OCI-LY1 (cell line): ENCODE results near the gene AGRN.
"Not testable (repeated sequence)": the region's sequence is repeated elsewhere in the genome, so short reads cannot be mapped to it uniquely, and the experiment has no call there.

Experiments
- H2AFZ ChIP-seq: fragments of 200-600 bp; sonication (generic), shearing (Covaris generic); 2 replicates; pipeline ENCODE4 v1.6.0; 2014; ENCODE audit warnings: antibody characterized with exemption, mild to moderate bottlenecking, low read length
- H3F3A ChIP-seq: fragments of 200-600 bp; sonication (generic), shearing (Covaris generic); 2 replicates; pipeline ENCODE4 v1.6.0; 2014; ENCODE audit warnings: mild to moderate bottlenecking, antibody characterized with exemption, low read length, moderate library complexity; ENCODE audit not compliant: insufficient read depth
- H3K27ac ChIP-seq: fragments of 200-600 bp; sonication (generic); 2 replicates; pipeline ENCODE4 v1.5.1; 2014; ENCODE audit warnings: low read length, mixed run types, mild to moderate bottlenecking, low read depth; ENCODE audit not compliant: poor library complexity, severe bottlenecking
- H3K27me3 ChIP-seq: fragments of 200-600 bp; sonication (generic); 2 replicates; pipeline ENCODE4 v1.6.0; 2014; ENCODE audit warnings: antibody characterized with exemption, mild to moderate bottlenecking, low read length, moderate library complexity; ENCODE audit not compliant: insufficient read depth
- H3K36me3 ChIP-seq: fragments of 200-600 bp; sonication (generic); 2 replicates; pipeline ENCODE4 v1.6.1; 2014; ENCODE audit warnings: mild to moderate bottlenecking, antibody characterized with exemption, low read length, moderate library complexity, mixed read lengths; ENCODE audit not compliant: insufficient read depth
- H3K4me1 ChIP-seq: fragments of 200-600 bp; sonication (generic); 2 replicates; pipeline ENCODE4 v1.5.1; 2014; ENCODE audit warnings: mild to moderate bottlenecking, low read length, moderate library complexity; ENCODE audit not compliant: insufficient read depth, severe bottlenecking
- H3K4me2 ChIP-seq: fragments of 200-600 bp; sonication (generic), shearing (Covaris generic); 2 replicates; pipeline ENCODE4 v1.6.1; 2014; ENCODE audit warnings: low read length
- H3K4me3 ChIP-seq: fragments of 200-600 bp; sonication (generic); 2 replicates; pipeline ENCODE4 v1.5.1; 2014; ENCODE audit warnings: low read length, low read depth, mild to moderate bottlenecking, mixed read lengths; ENCODE audit not compliant: poor library complexity, severe bottlenecking
- H3K79me2 ChIP-seq: fragments of 200-600 bp; shearing (Covaris generic); 2 replicates; pipeline ENCODE4 v1.6.1; 2016; ENCODE audit warnings: mixed run types, low read length, mixed read lengths; ENCODE audit not compliant: insufficient read depth
- H3K9ac ChIP-seq: fragments of 200-600 bp; sonication (generic), shearing (Covaris generic); 2 replicates; pipeline ENCODE4 v1.6.1; 2014; ENCODE audit warnings: mild to moderate bottlenecking, low read length, mixed read lengths
- H3K9me2 ChIP-seq: fragments of 200-600 bp; sonication (generic), shearing (Covaris generic); 2 replicates; pipeline ENCODE4 v1.6.1; 2014; ENCODE audit warnings: low read depth, mild to moderate bottlenecking, low read length, mixed read lengths
- H3K9me3 ChIP-seq: fragments of 200-600 bp; shearing (Covaris generic); 2 replicates; pipeline ENCODE4 v1.6.1; 2014; ENCODE audit warnings: low read length, mixed read lengths
- H4K20me1 ChIP-seq: fragments of 200-600 bp; sonication (generic), shearing (Covaris generic); 2 replicates; pipeline ENCODE4 v1.6.0; 2016; ENCODE audit warnings: mild to moderate bottlenecking, low read length; ENCODE audit not compliant: insufficient read depth
- CTCF ChIP-seq: fragments of 200-600 bp; sonication (generic), shearing (Covaris generic); IDR thresholded peaks from 2 replicates; pipeline ENCODE4 v1.5.1; 2017; ENCODE audit warnings: mild to moderate bottlenecking, antibody characterized with exemption, low read length, moderate library complexity, mixed read lengths
- EZH2 ChIP-seq: fragments of 200-600 bp; sonication (generic), shearing (Covaris generic); IDR thresholded peaks from 2 replicates; pipeline ENCODE4 v1.8.0; 2017; ENCODE audit warnings: borderline replicate concordance, mixed run types, mild to moderate bottlenecking, antibody characterized with exemption, low read length, moderate library complexity, mixed read lengths

The AGRN gene

GRCh38 chr1:1073743-1074587 lies 54.0 kb downstream of the AGRN start, which contains the start of gene RNF223:
TSS of gene RNF223 (minus strand) at chr1:1074306. CDS start at chr1:1072566, 1,740 bp downstream.
- no peaks in the 10 kb centered on the region for H3K9me2 ChIP-seq
- H3K4me3 ChIP-seq: no peak within 1 kb of the TSS
- no peaks in the 10 kb centered on the region for H3F3A ChIP-seq
- no peak within 1 kb of the TSS for H3K9ac ChIP-seq
- H3K27ac ChIP-seq: no peak within 1 kb of the TSS
- no peaks in the 10 kb centered on the region for H3K4me1 ChIP-seq
- no peaks in the 10 kb centered on the region for H4K20me1 ChIP-seq
- no peak within 1 kb of the TSS for H3K4me2 ChIP-seq
- no peaks in the 10 kb centered on the region for H3K36me3 ChIP-seq
- TF ChIP-seq CTCF (no peak), EZH2 (no peak)
- no peak within 1 kb of the TSS for H2AFZ ChIP-seq
- H3K27me3 ChIP-seq: peaks cover 17% of the 10 kb centered on the region; the same call in 1 of the 2 replicates
- no peaks in the 10 kb centered on the region for H3K79me2 ChIP-seq
- no peaks in the 10 kb centered on the region for H3K9me3 ChIP-seq

- TF ChIP-seq EZH2 (no peak), CTCF (no peak)
Measured at GRCh38 chr1:1074631-1075147, 54.8 kb downstream of the AGRN start.

GRCh38 chr1:1075148-1075935 lies 55.4 kb downstream of the AGRN start:
- Histone ChIP-seq H3K4me3 (no peak overlapping the region), H4K20me1 (no peaks in the 10 kb centered on the region), H3K79me2 (no peaks in the 10 kb centered on the region), H2AFZ (no peak overlapping the region), H3F3A (no peaks in the 10 kb centered on the region), H3K9me3 (no peaks in the 10 kb centered on the region), H3K9ac (no peak overlapping the region), H3K4me2 (no peak overlapping the region), H3K4me1 (no peaks in the 10 kb centered on the region), H3K27ac (no peak overlapping the region), H3K27me3 (peaks cover 17% of the 10 kb centered on the region; the same call in 1 of the 2 replicates), H3K9me2 (no peaks in the 10 kb centered on the region), H3K36me3 (no peaks in the 10 kb centered on the region)
- TF ChIP-seq CTCF (no peak), EZH2 (no peak)

More at GRCh38 chr1:1074631-1075147, 54.8 kb downstream of the AGRN start:
- Histone ChIP-seq H2AFZ (no peak overlapping the region), H3K4me2 (no peak overlapping the region), H3K27me3 (peaks cover 17% of the 10 kb centered on the region; the same call in 1 of the 2 replicates), H3K4me1 (no peaks in the 10 kb centered on the region), H3K27ac (no peak overlapping the region), H3F3A (no peaks in the 10 kb centered on the region), H3K4me3 (no peak overlapping the region), H3K79me2 (no peaks in the 10 kb centered on the region), H3K9ac (no peak overlapping the region), H3K9me2 (no peaks in the 10 kb centered on the region), H4K20me1 (no peaks in the 10 kb centered on the region), H3K9me3 (no peaks in the 10 kb centered on the region), H3K36me3 (no peaks in the 10 kb centered on the region)

GRCh38 chr1:1077396-1077795 lies 57.5 kb downstream of the AGRN start:
- H3K27ac ChIP-seq, H3K9me3 ChIP-seq, H2AFZ ChIP-seq, H3F3A ChIP-seq, H3K36me3 ChIP-seq, H3K4me2 ChIP-seq, H3K4me3 ChIP-seq, H3K9ac ChIP-seq, H3K79me2 ChIP-seq, H4K20me1 ChIP-seq, H3K4me1 ChIP-seq, H3K9me2 ChIP-seq: not testable (repeated sequence)
- peaks cover 10% of the 10 kb centered on the region; the same call in 1 of the 2 replicates for H3K27me3 ChIP-seq
